Measurements from ENCODE around the gene DRC3. TPM values are rescaled to one million over a fixed set of nuclear protein-coding genes. Genes with fewer than 3 reads are reported as not detected.

Gene DRC3
- total and polyA plus RNA-seq, 10 of the 15 experiments (the other 5 are each of a cell fraction or from before 2014, with no cell fraction given): 0.18 to 2.3 (median 0.60) TPM; not detected in 3

DNA sequence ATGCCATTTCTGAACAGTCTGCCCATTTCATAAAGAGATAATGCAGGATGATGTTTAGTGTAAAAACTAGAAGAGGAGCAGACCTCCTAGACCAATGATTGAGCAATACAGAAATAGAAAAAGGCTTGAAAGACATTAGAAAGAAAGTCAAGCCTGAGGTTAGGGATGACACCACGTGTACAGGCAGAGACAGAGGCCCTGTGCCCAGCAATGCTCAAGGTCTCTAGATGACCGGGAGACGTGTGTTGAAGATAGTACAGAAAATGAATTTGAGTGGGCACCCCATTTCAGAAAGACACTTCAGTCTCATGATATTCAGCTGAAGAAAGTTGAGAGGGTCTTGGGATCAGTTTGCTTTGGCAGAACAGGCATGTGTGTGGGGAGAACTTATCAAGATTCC lies 71.9 kb downstream of the DRC3 start:
- ChIA-PET SMC1A (ENCODE audit: uncharacterized antibody, unreplicated experiment) (no interaction called here), POLR2A (no interaction called here), RAD21 (ENCODE audit: unreplicated experiment) (no interaction called here), CTCF (no interaction called here)
- in situ Hi-C loops (cut with MboI): no loop called here
- no peak for ATAC-seq
- no peaks in the 10 kb centered on the region for H4K20me1 ChIP-seq (ENCODE audit: control insufficient read depth, insufficient read depth)
- DNase-seq (ENCODE audit: low read depth, low spot score): no peak
- no peaks in the 10 kb centered on the region for H3K27me3 ChIP-seq (replicated peaks in 1 of 2; ENCODE audit: control insufficient read depth in 2 of 2, insufficient read depth in 2 of 2, low read length in 1 of 2)
- no peak overlapping the region for H3K4me2 ChIP-seq (ENCODE audit: control insufficient read depth, insufficient read depth)
- no peak overlapping the region for H3K27ac ChIP-seq (ENCODE audit: control insufficient read depth, insufficient read depth)
- FAIRE-seq: no peak
- H3K4me3 ChIP-seq: no peak overlapping the region
- peaks cover 8% of the 10 kb centered on the region for H3K4me1 ChIP-seq (ENCODE audit: control insufficient read depth, insufficient read depth, low read length)
- no peaks in the 10 kb centered on the region for H3K9me3 ChIP-seq (replicated peaks; ENCODE audit: control insufficient read depth, insufficient read depth, low read length)
- TF ChIP-seq SMC3 (IDR thresholded peaks at IDR 0.05; ENCODE audit: borderline replicate concordance, low read length) (no peak), EGR1 (IDR thresholded peaks at IDR 0.05; ENCODE audit: borderline replicate concordance in 1 of 2, low read depth in 2 of 2, low read length in 2 of 2) (no peak), TCF3 (IDR thresholded peaks at IDR 0.05; ENCODE audit: borderline replicate concordance, insufficient read depth, low read depth, low read length) (no peak), NFXL1 (IDR thresholded peaks at IDR 0.05; ENCODE audit: borderline replicate concordance) (no peak), POLR2AphosphoS5 (IDR thresholded peaks at IDR 0.05; ENCODE audit: low read length) (no peak), ZNF274 (IDR thresholded peaks at IDR 0.05; ENCODE audit: insufficient read depth, insufficient read length) (no peak), POLR2AphosphoS2 (IDR thresholded peaks at IDR 0.05; ENCODE audit: low read depth, low read length) (no peak), BRCA1 (IDR thresholded peaks at IDR 0.05; ENCODE audit: low read depth, low read length) (no peak), ZSCAN29 (IDR thresholded peaks at IDR 0.05) (no peak), ASH2L (IDR thresholded peaks at IDR 0.05; ENCODE audit: borderline replicate concordance, low read depth) (no peak), SRF (IDR thresholded peaks at IDR 0.05; ENCODE audit: low read depth in 2 of 2, low read length in 2 of 2) (no peak)
- TF ChIP-seq, protein P1, sequence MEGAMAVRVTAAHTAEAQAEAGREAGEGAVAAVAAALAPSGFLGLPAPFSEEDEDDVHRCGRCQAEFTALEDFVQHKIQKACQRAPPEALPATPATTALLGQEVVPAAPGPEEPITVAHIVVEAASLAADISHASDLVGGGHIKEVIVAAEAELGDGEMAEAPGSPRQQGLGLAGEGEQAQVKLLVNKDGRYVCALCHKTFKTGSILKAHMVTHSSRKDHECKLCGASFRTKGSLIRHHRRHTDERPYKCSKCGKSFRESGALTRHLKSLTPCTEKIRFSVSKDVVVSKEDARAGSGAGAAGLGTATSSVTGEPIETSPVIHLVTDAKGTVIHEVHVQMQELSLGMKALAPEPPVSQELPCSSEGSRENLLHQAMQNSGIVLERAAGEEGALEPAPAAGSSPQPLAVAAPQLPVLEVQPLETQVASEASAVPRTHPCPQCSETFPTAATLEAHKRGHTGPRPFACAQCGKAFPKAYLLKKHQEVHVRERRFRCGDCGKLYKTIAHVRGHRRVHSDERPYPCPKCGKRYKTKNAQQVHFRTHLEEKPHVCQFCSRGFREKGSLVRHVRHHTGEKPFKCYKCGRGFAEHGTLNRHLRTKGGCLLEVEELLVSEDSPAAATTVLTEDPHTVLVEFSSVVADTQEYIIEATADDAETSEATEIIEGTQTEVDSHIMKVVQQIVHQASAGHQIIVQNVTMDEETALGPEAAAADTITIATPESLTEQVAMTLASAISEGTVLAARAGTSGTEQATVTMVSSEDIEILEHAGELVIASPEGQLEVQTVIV (IDR thresholded peaks at IDR 0.05; ENCODE audit: borderline replicate concordance, partially characterized antibody): no peak
- TF ChIP-seq, protein P2, sequence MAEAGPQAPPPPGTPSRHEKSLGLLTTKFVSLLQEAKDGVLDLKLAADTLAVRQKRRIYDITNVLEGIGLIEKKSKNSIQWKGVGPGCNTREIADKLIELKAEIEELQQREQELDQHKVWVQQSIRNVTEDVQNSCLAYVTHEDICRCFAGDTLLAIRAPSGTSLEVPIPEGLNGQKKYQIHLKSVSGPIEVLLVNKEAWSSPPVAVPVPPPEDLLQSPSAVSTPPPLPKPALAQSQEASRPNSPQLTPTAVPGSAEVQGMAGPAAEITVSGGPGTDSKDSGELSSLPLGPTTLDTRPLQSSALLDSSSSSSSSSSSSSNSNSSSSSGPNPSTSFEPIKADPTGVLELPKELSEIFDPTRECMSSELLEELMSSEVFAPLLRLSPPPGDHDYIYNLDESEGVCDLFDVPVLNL (IDR thresholded peaks at IDR 0.05; ENCODE audit: low read depth, low read length): no peak
- H3K79me2 ChIP-seq (ENCODE audit: control insufficient read depth, insufficient read depth, low read length): peaks cover 10% of the 10 kb centered on the region
- WGBS (ENCODE audit: insufficient coverage, insufficient replicate concordance, low lambda C conversion rate, missing lambda C conversion rate): 76% methylated on average over 3 of the region's 3 CpGs
- BruUV-seq (replicated peaks): no TSS peak
- intact Hi-C loops (cut with micrococcal nuclease; ENCODE audit: unreplicated experiment): no loop called here
- no peak overlapping the region for H3K9ac ChIP-seq (ENCODE audit: control insufficient read depth, insufficient read depth, low read length)
- H2AFZ ChIP-seq (ENCODE audit: control insufficient read depth, low read depth, low read length): no peak overlapping the region
- H3K36me3 ChIP-seq (ENCODE audit: control insufficient read depth in 2 of 2, insufficient read depth in 2 of 2, low read length in 1 of 2): peaks cover 0 to 2% of the 10 kb centered on the region in 2 experiments; a peak in 1 of 4 replicates
